ENCODE results near the gene CST6.

The CST6 gene

GRCh38 chr11:66048547-66049323 is 36.9 kb downstream of the CST6 start, which contains the start of gene GAL3ST3:
TSS of gene GAL3ST3 (minus strand) at chr11:66049161. CDS start at chr11:66045415, 3,746 bp downstream.
- no peak for DNase-seq

- DNase-seq: no peak
These were observed 38.9 kb downstream of the CST6 start for GRCh38 chr11:66050581-66051231.

GRCh38 chr11:66051371-66051765 is 39.6 kb downstream of the CST6 start:
- DNase-seq: no peak

- DNase-seq: peak; percentile 92
These were observed 40.2 kb downstream of the CST6 start, which contains the start of gene SF3B2 for GRCh38 chr11:66051766-66052663. TSS of gene SF3B2 (plus strand) at chr11:66052364. CDS start at chr11:66052385, 21 bp downstream.

GRCh38 chr11:66052664-66052982 is 40.8 kb downstream of the CST6 start:
- DNase-seq: no peak

- no peak for DNase-seq
These were observed 43.2 kb downstream of the CST6 start for GRCh38 chr11:66055021-66055420.

GRCh38 chr11:66056501-66056900 is 44.7 kb downstream of the CST6 start:
- DNase-seq: no peak

GRCh38 chr11:66059966-66060680 is 48.3 kb downstream of the CST6 start:
- DNase-seq: no peak

- DNase-seq: no peak
These were observed 49.5 kb downstream of the CST6 start for GRCh38 chr11:66061268-66061667.

GRCh38 chr11:66062408-66062807 is 50.6 kb downstream of the CST6 start:
- DNase-seq: no peak

Measured in activated CD4-positive, CD25-positive, alpha-beta regulatory T cell treated with anti-CD3 and anti-CD28 coated beads, Interleukin-2, amount 50 U/mL, for 72 hours (primary cell).